Breast epithelium (tissue), 4 donors: Measurements from ENCODE around the gene KDM4B. TPM values are rescaled to one million over a fixed set of nuclear protein-coding genes. Genes with fewer than 3 reads are reported as not detected.
A peak's percentile ranks its signal among the peaks of the same experiment; 100 is the strongest.

Source experiments
- DNase-seq, 2 donors: peaks; one replicate each; pipeline ENCODE4 v3.0.0-alpha.2; 2019; ENCODE audit warnings: low spot score in 2 of 2
- H3K27ac ChIP-seq, 2 donors: fragments of 200-600 bp; sonication (generic) in 1 of 2; one replicate each; pipeline ENCODE4 v1.5.1; 2016 to 2019; ENCODE audit warnings: mild to moderate bottlenecking in 1 of 2
- H3K27me3 ChIP-seq, 2 donors: fragments of 200-600 bp; sonication (generic) in 1 of 2; one replicate each; pipeline versions ENCODE4 v1.5.1 to v1.6.0; 2017 to 2019; ENCODE audit warnings: control low read depth in 1 of 2, mild to moderate bottlenecking in 1 of 2
- H3K36me3 ChIP-seq: fragments of 200-600 bp; one replicate; pipeline ENCODE4 v1.5.1; 2019
- H3K4me1 ChIP-seq, 2 donors: fragments of 200-600 bp; sonication (generic); one replicate each; pipeline ENCODE4 v1.5.1; 2016 to 2019; ENCODE audit warnings: control low read depth in 1 of 2
- H3K4me3 ChIP-seq, 3 donors: fragments of 200-600 bp; sonication (generic); 1 replicate in 2 of 3; 2 replicates in 1 of 3; pipeline ENCODE4 v1.5.1; 2016 to 2019; ENCODE audit warnings: mild to moderate bottlenecking in 3 of 3, moderate library complexity in 2 of 3
- H3K9me3 ChIP-seq, 2 donors: fragments of 200-600 bp; sonication (generic) in 1 of 2; one replicate each; pipeline ENCODE4 v1.5.1; 2016 to 2019; ENCODE audit warnings: control low read depth in 1 of 2
- CTCF ChIP-seq, 3 donors: fragments of 450-650 bp; IDR thresholded peaks; one replicate each; pipeline ENCODE4 v1.5.1; 2016 to 2017; ENCODE audit warnings: antibody characterized with exemption in 3 of 3, mild to moderate bottlenecking in 3 of 3, moderate library complexity in 3 of 3
- POLR2A ChIP-seq: fragments of 450-650 bp; IDR thresholded peaks from one replicate; pipeline ENCODE4 v1.6.1; 2016; ENCODE audit warnings: antibody characterized with exemption, mild to moderate bottlenecking, moderate library complexity
- POLR2AphosphoS5 ChIP-seq, 3 donors: sonication (generic); formaldehyde crosslinking; IDR thresholded peaks; one replicate each; pipeline ENCODE4 v1.6.1; 2017; ENCODE audit warnings: antibody characterized with exemption in 3 of 3
- intact Hi-C: fragments of 100-400 bp; cut with DNase I; formaldehyde crosslinking; loops from one replicate; pipeline ENCODE4 v1.15.1; 2023; ENCODE audit warnings: low total_unique reads
- total RNA-seq, 3 donors: library from RNA; depleted of rRNA; stranded (reverse); fragments of >200 nt; gene quantifications; one replicate each; pipeline ENCODE4 v1.1.0, GENCODE V29; 2016

KDM4B gene
- total RNA-seq, 3 donors from 2014 or later: 25.0 to 55.3 (median 40.3) TPM

GRCh38 chr19:5001615-5002014 is 32.7 kb downstream of the KDM4B start:
- peaks cover 0 to 5% of the 10 kb centered on the region in 2 donors for H3K4me1 ChIP-seq
- peak overlapping the region in 1 of 2 donors; percentile 66 for H3K27ac ChIP-seq
- no peaks in the 10 kb centered on the region for H3K27me3 ChIP-seq
- no peak for TF ChIP-seq POLR2A
- TF ChIP-seq CTCF (IDR thresholded peaks at IDR 0.05): peak in 2 of 3 donors; percentile 29 to 42
- no peak for TF ChIP-seq POLR2AphosphoS5 (IDR thresholded peaks at IDR 0.05)
- H3K36me3 ChIP-seq: no peaks in the 10 kb centered on the region
- H3K9me3 ChIP-seq: no peaks in the 10 kb centered on the region
- intact Hi-C loops: loop anchor here (5.0 kb wide), 1 partner anchor 1319 kb away; no protein-coding TSS in a partner anchor
- H3K4me3 ChIP-seq: no peak overlapping the region
- DNase-seq: no peak

DNA sequence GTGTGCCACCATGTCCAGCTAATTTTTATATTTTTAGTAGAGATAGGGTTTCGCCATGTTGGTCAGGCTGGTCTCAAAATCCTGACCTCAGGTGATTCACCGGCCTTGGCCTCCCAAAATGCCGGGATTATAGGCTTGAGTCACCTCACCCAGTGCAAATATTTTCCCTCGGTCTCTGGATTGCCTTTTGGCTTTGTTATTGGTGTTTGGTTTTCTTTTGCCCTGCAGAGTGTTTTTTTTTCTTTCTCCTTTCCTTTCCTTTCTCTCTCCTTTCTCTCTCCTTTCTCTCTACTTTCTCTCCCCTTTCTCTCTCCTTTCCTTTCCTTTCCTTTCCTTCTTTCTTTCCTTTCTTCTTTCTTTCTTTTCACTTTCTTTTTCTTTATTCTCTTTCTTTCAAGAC is 33.2 kb downstream of the KDM4B start:
- H3K27ac ChIP-seq: no peak overlapping the region
- intact Hi-C loops: loop anchor here (5.0 kb wide), 1 partner anchor 1320 kb away; no protein-coding TSS in a partner anchor

DNA sequence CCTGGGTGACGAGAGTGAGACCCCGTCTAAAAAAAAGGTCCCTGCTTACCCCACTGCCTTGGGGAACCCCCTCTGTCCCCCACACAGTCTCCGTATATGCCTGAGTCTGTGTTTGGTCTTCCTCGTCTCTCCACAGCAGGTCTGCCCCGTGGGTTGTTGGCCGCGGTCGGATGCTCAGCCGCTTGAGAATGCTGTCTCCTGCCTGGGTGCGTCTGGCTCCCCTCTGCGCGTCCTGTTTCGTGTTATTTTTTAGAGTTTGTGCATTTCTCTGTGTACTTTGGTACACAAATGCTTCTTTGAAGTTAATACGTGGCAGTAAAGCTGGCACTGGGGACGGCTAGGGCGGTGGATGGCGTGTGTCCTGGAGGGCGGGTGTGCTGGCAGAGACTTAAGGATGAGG is 34.9 kb downstream of the KDM4B start:
- Histone ChIP-seq H3K4me1 (peaks cover 0 to 5% of the 10 kb centered on the region in 2 donors), H3K36me3 (no peaks in the 10 kb centered on the region), H3K27me3 (no peaks in the 10 kb centered on the region), H3K27ac (no peak overlapping the region), H3K4me3 (no peak overlapping the region), H3K9me3 (no peaks in the 10 kb centered on the region)
- TF ChIP-seq POLR2A (no peak), CTCF (IDR thresholded peaks at IDR 0.05) (no peak)
- intact Hi-C loops: loop anchor here (5.0 kb wide), 1 partner anchor 1321 kb away; no protein-coding TSS in a partner anchor
- DNase-seq: no peak

More for the DNA sequence above, 33.2 kb downstream of the KDM4B start:
- Histone ChIP-seq H3K36me3 (no peaks in the 10 kb centered on the region), H3K4me1 (peaks cover 0 to 5% of the 10 kb centered on the region in 2 donors), H3K9me3 (no peaks in the 10 kb centered on the region), H3K27me3 (no peaks in the 10 kb centered on the region), H3K4me3 (no peak overlapping the region)
- TF ChIP-seq POLR2AphosphoS5 (IDR thresholded peaks at IDR 0.05): no peak
- TF ChIP-seq CTCF (IDR thresholded peaks at IDR 0.05): no peak
- no peak for TF ChIP-seq POLR2A
- DNase-seq: no peak

GRCh38 chr19:5005096-5005495 is 36.2 kb downstream of the KDM4B start:
- no peak for TF ChIP-seq CTCF (IDR thresholded peaks at IDR 0.05)
- TF ChIP-seq POLR2A: no peak
- no peak for TF ChIP-seq POLR2AphosphoS5 (IDR thresholded peaks at IDR 0.05)
- Histone ChIP-seq H3K27me3 (no peaks in the 10 kb centered on the region), H3K27ac (no peak overlapping the region), H3K4me1 (peaks cover 0 to 5% of the 10 kb centered on the region in 2 donors), H3K9me3 (no peaks in the 10 kb centered on the region), H3K36me3 (no peaks in the 10 kb centered on the region), H3K4me3 (no peak overlapping the region)
- intact Hi-C loops: no loop called here
- DNase-seq: no peak

GRCh38 chr19:5006201-5006600 is 37.3 kb downstream of the KDM4B start:
- Histone ChIP-seq H3K27me3 (no peaks in the 10 kb centered on the region), H3K36me3 (no peaks in the 10 kb centered on the region), H3K4me3 (no peak overlapping the region), H3K4me1 (peaks cover 0 to 5% of the 10 kb centered on the region in 2 donors), H3K9me3 (no peaks in the 10 kb centered on the region), H3K27ac (no peak overlapping the region)
- intact Hi-C loops: no loop called here
- no peak for DNase-seq
- TF ChIP-seq POLR2AphosphoS5 (IDR thresholded peaks at IDR 0.05): no peak
- no peak for TF ChIP-seq CTCF (IDR thresholded peaks at IDR 0.05)
- TF ChIP-seq POLR2A: no peak
